ENCODE results near the gene ARHGAP24.

ARHGAP24 gene

GRCh38 chr4:85430226-85430625, 44.7 kb upstream of the ARHGAP24 start:
- H4K20me1 ChIP-seq (ENCODE audit: low read depth, low read length): no peaks in the 10 kb centered on the region
- no peak overlapping the region for H3K9ac ChIP-seq (ENCODE audit: low read length)
- H3K4me3 ChIP-seq (ENCODE audit: insufficient read depth, low read length, poor library complexity, severe bottlenecking): no peak overlapping the region
- TF ChIP-seq CTCF (IDR thresholded peaks at IDR 0.05; ENCODE audit: insufficient read depth, low read length, poor library complexity, severe bottlenecking): no peak
- no peak for TF ChIP-seq EZH2phosphoT487 (conservative IDR thresholded peaks at IDR 0.05; ENCODE audit: low read length)
- no peaks in the 10 kb centered on the region for H3K27me3 ChIP-seq (ENCODE audit: low read length)
- H3K9me2 ChIP-seq (replicated peaks; ENCODE audit: insufficient read depth, low read length): no peaks in the 10 kb centered on the region
- H2AFZ ChIP-seq (ENCODE audit: low read depth, low read length, severe bottlenecking): no peak overlapping the region
- H3F3A ChIP-seq (ENCODE audit: insufficient read depth): no peaks in the 10 kb centered on the region
- no peaks in the 10 kb centered on the region for H3K79me2 ChIP-seq (ENCODE audit: insufficient read depth, low read length)
- no peak overlapping the region for H3K4me2 ChIP-seq (ENCODE audit: low read depth, low read length, poor library complexity, severe bottlenecking)
- H3K36me3 ChIP-seq (ENCODE audit: low read length): no peaks in the 10 kb centered on the region
- H3K27ac ChIP-seq (ENCODE audit: low read depth, low read length): no peak overlapping the region
- H3K9me3 ChIP-seq (ENCODE audit: insufficient read depth, low read length): no peaks in the 10 kb centered on the region

- H3K36me3 ChIP-seq (ENCODE audit: low read length): no peaks in the 10 kb centered on the region
- H3K9ac ChIP-seq (ENCODE audit: low read length): no peak overlapping the region
- H4K20me1 ChIP-seq (ENCODE audit: low read depth, low read length): no peaks in the 10 kb centered on the region
- H3K79me2 ChIP-seq (ENCODE audit: insufficient read depth, low read length): no peaks in the 10 kb centered on the region
- H3K27ac ChIP-seq (ENCODE audit: low read depth, low read length): no peak overlapping the region
- no peaks in the 10 kb centered on the region for H3F3A ChIP-seq (ENCODE audit: insufficient read depth)
- no peaks in the 10 kb centered on the region for H3K9me3 ChIP-seq (ENCODE audit: insufficient read depth, low read length)
- TF ChIP-seq EZH2phosphoT487 (conservative IDR thresholded peaks at IDR 0.05; ENCODE audit: low read length) (no peak), CTCF (IDR thresholded peaks at IDR 0.05; ENCODE audit: insufficient read depth, low read length, poor library complexity, severe bottlenecking) (no peak)
- H3K4me2 ChIP-seq (ENCODE audit: low read depth, low read length, poor library complexity, severe bottlenecking): no peak overlapping the region
- no peak overlapping the region for H2AFZ ChIP-seq (ENCODE audit: low read depth, low read length, severe bottlenecking)
- H3K9me2 ChIP-seq (replicated peaks; ENCODE audit: insufficient read depth, low read length): no peaks in the 10 kb centered on the region
- no peak overlapping the region for H3K4me3 ChIP-seq (ENCODE audit: insufficient read depth, low read length, poor library complexity, severe bottlenecking)
- H3K27me3 ChIP-seq (ENCODE audit: low read length): no peaks in the 10 kb centered on the region
Measured at GRCh38 chr4:85430697-85431096, 44.3 kb upstream of the ARHGAP24 start.

- no peaks in the 10 kb centered on the region for H3K9me3 ChIP-seq (ENCODE audit: insufficient read depth, low read length)
- TF ChIP-seq EZH2phosphoT487 (conservative IDR thresholded peaks at IDR 0.05; ENCODE audit: low read length) (no peak), CTCF (IDR thresholded peaks at IDR 0.05; ENCODE audit: insufficient read depth, low read length, poor library complexity, severe bottlenecking) (no peak)
- no peak overlapping the region for H3K9ac ChIP-seq (ENCODE audit: low read length)
- no peaks in the 10 kb centered on the region for H4K20me1 ChIP-seq (ENCODE audit: low read depth, low read length)
- no peak overlapping the region for H3K27ac ChIP-seq (ENCODE audit: low read depth, low read length)
- no peaks in the 10 kb centered on the region for H3F3A ChIP-seq (ENCODE audit: insufficient read depth)
- H3K79me2 ChIP-seq (ENCODE audit: insufficient read depth, low read length): no peaks in the 10 kb centered on the region
- no peak overlapping the region for H3K4me2 ChIP-seq (ENCODE audit: low read depth, low read length, poor library complexity, severe bottlenecking)
- H3K4me3 ChIP-seq (ENCODE audit: insufficient read depth, low read length, poor library complexity, severe bottlenecking): no peak overlapping the region
- H2AFZ ChIP-seq (ENCODE audit: low read depth, low read length, severe bottlenecking): no peak overlapping the region
- H3K36me3 ChIP-seq (ENCODE audit: low read length): no peaks in the 10 kb centered on the region
- no peaks in the 10 kb centered on the region for H3K9me2 ChIP-seq (replicated peaks; ENCODE audit: insufficient read depth, low read length)
- H3K27me3 ChIP-seq (ENCODE audit: low read length): no peaks in the 10 kb centered on the region
Measured at GRCh38 chr4:85431156-85431555, 43.8 kb upstream of the ARHGAP24 start.
